Activated CD8-positive, alpha-beta T cell treated with anti-CD3 and anti-CD28 coated beads for 36 hours (primary cell): ENCODE measurements around the gene UBE2J1. TPM values are rescaled to one million over a fixed set of nuclear protein-coding genes. Genes with fewer than 3 reads are reported as not detected.
A peak's percentile ranks its signal among the peaks of the same experiment; 100 is the strongest.

ENCODE experiments used
- ATAC-seq: fragments of 200-7000 bp; cut with Tn5 transposase; one replicate; pipeline ENCODE4 v1.10.0; 2021; ENCODE audit warnings: mild to moderate bottlenecking, moderate library complexity
- CTCF ChIA-PET: fragments of 350-600 bp; sonication (Branson Sonifier 250); formaldehyde crosslinking; loops from one replicate; lab custom pipeline; 2021; ENCODE audit warnings: antibody characterized with exemption; lab: Charles Lee
- POLR2A ChIA-PET: fragments of 350-600 bp; sonication (Branson Sonifier 250); formaldehyde crosslinking; loops from one replicate; lab custom pipeline; 2021; ENCODE audit warnings: antibody characterized with exemption; lab: Charles Lee
- DNase-seq: peaks from one replicate; pipeline ENCODE4 v3.0.0-alpha.2; 2020
- H3K27ac Mint-ChIP-seq: one replicate; pipeline ENCODE4 v1.8.0; 2021; ENCODE audit warnings: mild to moderate bottlenecking, mixed read lengths
- H3K27me3 Mint-ChIP-seq: one replicate; pipeline ENCODE4 v1.8.0; 2021; ENCODE audit warnings: mixed read lengths
- H3K36me3 Mint-ChIP-seq: one replicate; pipeline ENCODE4 v1.8.0; 2021; ENCODE audit warnings: low read depth, mixed read lengths
- H3K4me1 Mint-ChIP-seq: one replicate; pipeline ENCODE4 v1.8.0; 2021; ENCODE audit warnings: low read depth, mixed read lengths
- H3K4me3 Mint-ChIP-seq: one replicate; pipeline ENCODE4 v1.8.0; 2021; ENCODE audit warnings: mild to moderate bottlenecking, moderate library complexity, mixed read lengths
- H3K9me3 Mint-ChIP-seq: one replicate; pipeline ENCODE4 v1.8.0; 2021; ENCODE audit warnings: mixed read lengths
- intact Hi-C: fragments of 100-400 bp; cut with micrococcal nuclease; formaldehyde crosslinking; loops from one replicate; pipeline ENCODE4 v1.10.0; 2022
- total RNA-seq, 2 experiments: library from RNA; stranded (reverse); gene quantifications; one replicate each; pipeline ENCODE4 v1.2.3, GENCODE V29; 2021
- TF ChIP-seq, protein P1 (sequence below): fragments of 200-600 bp; IDR thresholded peaks from one replicate; pipeline ENCODE4 v1.8.0; 2022; ENCODE audit warnings: antibody characterized with exemption, mild to moderate bottlenecking

The UBE2J1 gene
- total RNA-seq, 2 experiments from 2014 or later, result 23.2 to 24.6 TPM

DNA sequence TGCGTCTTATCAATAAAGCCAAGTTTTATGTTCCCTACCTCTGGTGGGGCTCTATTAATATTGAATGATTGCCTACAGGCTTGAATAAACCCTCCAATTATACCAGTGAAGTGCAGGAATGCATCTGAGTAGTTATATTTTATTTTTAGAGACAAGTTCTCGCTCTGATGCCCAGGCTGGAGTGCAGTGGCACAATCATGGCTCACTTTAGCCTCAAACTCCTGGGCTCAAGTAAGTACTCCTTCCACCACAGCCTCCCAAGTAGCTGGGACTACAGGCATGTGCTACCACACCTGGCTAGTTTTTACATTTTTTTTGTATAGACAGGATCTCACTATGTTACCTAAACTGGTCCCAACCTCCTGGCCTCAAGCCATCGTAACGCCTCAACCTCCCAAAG lies 26.1 kb upstream of the UBE2J1 start:
- Mint-ChIP-seq H3K27me3 (no peaks in the 10 kb centered on the region), H3K9me3 (no peaks in the 10 kb centered on the region), H3K36me3 (peaks cover 1% of the 10 kb centered on the region), H3K27ac (no peak overlapping the region), H3K4me3 (no peak overlapping the region), H3K4me1 (peaks cover 11% of the 10 kb centered on the region)
- ChIA-PET POLR2A (interaction anchor here (0.6 kb wide), 1 partner anchor 9 kb away, joined by 3 read pairs; no protein-coding TSS in a partner anchor), CTCF (interaction anchor here (1.0 to 1.3 kb wide), 2 partner anchors 10 to 89 kb away, joined by 3 to 4 read pairs; no protein-coding TSS in a partner anchor)
- DNase-seq, result no peak
- intact Hi-C loops, result loop anchor here (5.0 kb wide), 1 partner anchor 34 kb away; the partner anchor contains the start of gene RRAGD
- TF ChIP-seq, protein P1, sequence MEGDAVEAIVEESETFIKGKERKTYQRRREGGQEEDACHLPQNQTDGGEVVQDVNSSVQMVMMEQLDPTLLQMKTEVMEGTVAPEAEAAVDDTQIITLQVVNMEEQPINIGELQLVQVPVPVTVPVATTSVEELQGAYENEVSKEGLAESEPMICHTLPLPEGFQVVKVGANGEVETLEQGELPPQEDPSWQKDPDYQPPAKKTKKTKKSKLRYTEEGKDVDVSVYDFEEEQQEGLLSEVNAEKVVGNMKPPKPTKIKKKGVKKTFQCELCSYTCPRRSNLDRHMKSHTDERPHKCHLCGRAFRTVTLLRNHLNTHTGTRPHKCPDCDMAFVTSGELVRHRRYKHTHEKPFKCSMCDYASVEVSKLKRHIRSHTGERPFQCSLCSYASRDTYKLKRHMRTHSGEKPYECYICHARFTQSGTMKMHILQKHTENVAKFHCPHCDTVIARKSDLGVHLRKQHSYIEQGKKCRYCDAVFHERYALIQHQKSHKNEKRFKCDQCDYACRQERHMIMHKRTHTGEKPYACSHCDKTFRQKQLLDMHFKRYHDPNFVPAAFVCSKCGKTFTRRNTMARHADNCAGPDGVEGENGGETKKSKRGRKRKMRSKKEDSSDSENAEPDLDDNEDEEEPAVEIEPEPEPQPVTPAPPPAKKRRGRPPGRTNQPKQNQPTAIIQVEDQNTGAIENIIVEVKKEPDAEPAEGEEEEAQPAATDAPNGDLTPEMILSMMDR, result no peak
- no peak for ATAC-seq

- Mint-ChIP-seq H3K27me3 (no peaks in the 10 kb centered on the region), H3K36me3 (no peaks in the 10 kb centered on the region), H3K4me3 (no peak overlapping the region), H3K9me3 (no peaks in the 10 kb centered on the region), H3K4me1 (peaks cover 19% of the 10 kb centered on the region), H3K27ac (no peak overlapping the region)
- CTCF ChIA-PET, result interaction anchor here (0.6 to 6.2 kb wide), 9 partner anchors 8 to 504 kb away, joined by 3 to 52 read pairs (median 3); partner anchors contain the start of gene RRAGD
- ATAC-seq (peak; percentile 88), DNase-seq (peak; percentile 85)
- TF ChIP-seq, protein P1, result peak; percentile 24
- POLR2A ChIA-PET, result interaction anchor here (1.1 to 1.4 kb wide), 2 partner anchors 18 to 36 kb away, joined by 3 to 5 read pairs; no protein-coding TSS in a partner anchor
- intact Hi-C loops, result loop anchor here (5.0 kb wide), 1 partner anchor 37 kb away; the partner anchor contains the start of gene RRAGD
These were observed 23.1 kb upstream of the UBE2J1 start for GRCh38 chr6:89375427-89376267.

DNA sequence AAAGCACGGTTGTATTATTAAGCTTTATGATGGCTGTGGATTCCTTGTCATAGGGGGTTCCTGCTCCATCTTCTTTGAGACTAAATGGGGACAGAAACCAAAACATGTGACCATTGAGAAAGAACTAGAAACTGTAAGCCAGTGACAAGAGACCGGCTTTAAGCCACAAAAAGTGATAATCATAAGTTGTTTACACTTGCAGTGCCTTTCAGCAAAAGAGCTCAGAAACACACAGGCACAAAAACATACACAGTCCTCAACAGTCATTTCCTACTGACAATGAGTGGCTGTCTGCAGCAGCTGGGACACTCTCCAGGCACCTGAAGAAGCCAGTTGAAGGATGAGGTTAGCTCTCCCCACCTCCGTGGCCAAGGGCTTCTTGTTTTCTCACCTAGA lies 20.0 kb upstream of the UBE2J1 start:
- Mint-ChIP-seq H3K4me1 (peaks cover 19% of the 10 kb centered on the region), H3K36me3 (no peaks in the 10 kb centered on the region), H3K27me3 (no peaks in the 10 kb centered on the region), H3K27ac (no peak overlapping the region), H3K4me3 (no peak overlapping the region), H3K9me3 (no peaks in the 10 kb centered on the region)
- DNase-seq (peak; percentile 35), ATAC-seq (peak; percentile 9)
- TF ChIP-seq, protein P1, result no peak
- intact Hi-C loops, result loop anchor here (5.0 kb wide), 1 partner anchor 60 kb away; the partner anchor contains the start of gene ANKRD6
- POLR2A ChIA-PET, result interaction anchor here (0.8 to 1.6 kb wide), 3 partner anchors 10 to 42 kb away, joined by 3 to 4 read pairs (median 3); no protein-coding TSS in a partner anchor
- CTCF ChIA-PET, result interaction anchor here (0.5 to 6.2 kb wide), 62 partner anchors 8 to 390 kb away, joined by 3 to 83 read pairs (median 4); partner anchors contain the start of genes ANKRD6, LYRM2, RRAGD and UBE2J1

DNA sequence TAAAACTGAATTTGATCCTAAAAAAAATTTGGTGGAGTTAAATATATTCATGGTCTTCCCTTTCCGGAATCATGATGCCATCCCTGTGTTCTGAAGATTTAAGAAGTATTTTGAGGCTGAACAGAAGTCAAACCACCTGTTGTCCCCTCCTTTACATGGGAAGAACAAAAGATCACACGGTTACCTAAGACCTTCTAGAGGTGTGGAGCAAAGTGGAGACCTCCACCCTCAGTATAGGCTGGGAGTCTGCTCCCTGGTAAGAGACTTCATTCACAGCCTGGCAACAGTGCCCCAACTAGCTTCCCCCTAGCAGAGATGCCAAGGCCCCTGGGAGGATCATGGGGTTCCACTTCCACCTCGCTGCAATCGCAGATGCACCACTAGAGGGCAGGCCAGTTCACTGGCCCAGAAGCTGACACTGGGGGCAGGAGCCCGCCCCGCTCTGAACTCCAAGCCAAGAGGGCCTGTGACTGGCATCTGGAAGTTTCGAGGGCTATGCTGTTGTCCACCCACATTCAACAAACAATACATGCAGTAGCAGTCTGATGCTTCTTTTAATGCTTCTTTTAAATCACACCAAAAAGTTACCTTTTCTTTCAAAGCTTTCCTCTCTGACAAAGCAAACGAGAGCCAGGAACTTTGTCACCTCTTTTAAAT lies 19.5 kb upstream of the UBE2J1 start:
- peak; percentile 87 for ATAC-seq
- H3K4me3 Mint-ChIP-seq, result no peak overlapping the region
- H3K36me3 Mint-ChIP-seq, result no peaks in the 10 kb centered on the region

More for the DNA sequence above, 19.5 kb upstream of the UBE2J1 start:
- CTCF ChIA-PET, result interaction anchor here (0.5 to 6.2 kb wide), 70 partner anchors 9 to 389 kb away, joined by 3 to 83 read pairs (median 4); partner anchors contain the start of genes ANKRD6, LYRM2, RRAGD and UBE2J1
- TF ChIP-seq, protein P1, result peak; percentile 84
- intact Hi-C loops, result loop anchor here (5.0 kb wide), 1 partner anchor 60 kb away; the partner anchor contains the start of gene ANKRD6
- H3K27me3 Mint-ChIP-seq, result no peaks in the 10 kb centered on the region
- peaks cover 19% of the 10 kb centered on the region for H3K4me1 Mint-ChIP-seq
- H3K27ac Mint-ChIP-seq, result peak overlapping the region; percentile 46
- POLR2A ChIA-PET, result interaction anchor here (0.8 to 1.6 kb wide), 3 partner anchors 9 to 42 kb away, joined by 3 to 4 read pairs (median 3); no protein-coding TSS in a partner anchor
- no peaks in the 10 kb centered on the region for H3K9me3 Mint-ChIP-seq
- peak; percentile 85 for DNase-seq
